Loucy (cell line): ENCODE results near the gene SGPP1.

ENCODE experiments used
- H2AFZ ChIP-seq: fragments of 200-600 bp; sonication (generic); 2 replicates; pipeline ENCODE4 v1.6.0; 2016; ENCODE audit warnings: antibody characterized with exemption, mild to moderate bottlenecking, low read length, moderate library complexity
- H3F3A ChIP-seq: fragments of 200-600 bp; 2 replicates; pipeline ENCODE4 v1.6.0; 2016; ENCODE audit warnings: antibody characterized with exemption, low read depth, mild to moderate bottlenecking
- H3K27me3 ChIP-seq: fragments of 200-600 bp; sonication (generic); 2 replicates; pipeline ENCODE4 v1.6.1; 2014; ENCODE audit warnings: low read length, mild to moderate bottlenecking; ENCODE audit not compliant: insufficient read depth, poor library complexity, severe bottlenecking
- H3K36me3 ChIP-seq: fragments of 200-600 bp; sonication (generic); 2 replicates; pipeline ENCODE4 v1.6.1; 2016; ENCODE audit warnings: low read length; ENCODE audit not compliant: insufficient read depth
- H3K4me1 ChIP-seq: fragments of 200-600 bp; sonication (generic); 2 replicates; pipeline ENCODE4 v1.5.1; 2014; ENCODE audit warnings: low read length, mild to moderate bottlenecking; ENCODE audit not compliant: insufficient read depth, poor library complexity, severe bottlenecking
- H3K4me2 ChIP-seq: fragments of 200-600 bp; sonication (generic); 2 replicates; pipeline ENCODE4 v1.6.0; 2014; ENCODE audit warnings: antibody characterized with exemption, low read length, low read depth, mild to moderate bottlenecking; ENCODE audit not compliant: poor library complexity, severe bottlenecking
- H3K4me3 ChIP-seq: fragments of 200-600 bp; sonication (generic); 2 replicates; pipeline ENCODE4 v1.5.1; 2014; ENCODE audit warnings: low read length, mild to moderate bottlenecking, mixed read lengths; ENCODE audit not compliant: poor library complexity, severe bottlenecking
- H3K79me2 ChIP-seq: fragments of 200-600 bp; sonication (generic); 2 replicates; pipeline ENCODE4 v1.6.1; 2014; ENCODE audit warnings: low read length; ENCODE audit not compliant: insufficient read depth
- H3K9ac ChIP-seq: fragments of 200-600 bp; sonication (generic); 2 replicates; pipeline ENCODE4 v1.6.0; 2014; ENCODE audit warnings: mild to moderate bottlenecking, low read depth, low read length, moderate library complexity; ENCODE audit not compliant: poor library complexity, severe bottlenecking
- H3K9me2 ChIP-seq: fragments of 200-600 bp; sonication (generic); replicated peaks from 2 replicates; pipeline ENCODE4 v1.6.1; 2016; ENCODE audit warnings: low read depth, low read length, mixed read lengths
- H3K9me3 ChIP-seq: fragments of 200-600 bp; sonication (generic); 2 replicates; pipeline ENCODE4 v1.6.1; 2014; ENCODE audit warnings: mild to moderate bottlenecking, antibody characterized with exemption, low read length, low read depth; ENCODE audit not compliant: insufficient read depth
- H4K20me1 ChIP-seq: fragments of 200-600 bp; sonication (generic); 2 replicates; pipeline ENCODE4 v1.6.0; 2014; ENCODE audit warnings: antibody characterized with exemption, low read length, mild to moderate bottlenecking; ENCODE audit not compliant: insufficient read depth, poor library complexity, severe bottlenecking
- EZH2phosphoT487 ChIP-seq: fragments of 200-600 bp; IDR thresholded peaks from 2 replicates; pipeline ENCODE4 v1.6.1; 2018; ENCODE audit warnings: antibody characterized with exemption, mild to moderate bottlenecking, moderate library complexity, borderline replicate concordance
- TF ChIP-seq, protein P1 (sequence below): fragments of 200-600 bp; sonication (generic); conservative IDR thresholded peaks from 2 replicates; pipeline ENCODE4 v1.5.1; 2014; ENCODE audit warnings: mild to moderate bottlenecking, antibody characterized with exemption, low read length

SGPP1 gene

DNA sequence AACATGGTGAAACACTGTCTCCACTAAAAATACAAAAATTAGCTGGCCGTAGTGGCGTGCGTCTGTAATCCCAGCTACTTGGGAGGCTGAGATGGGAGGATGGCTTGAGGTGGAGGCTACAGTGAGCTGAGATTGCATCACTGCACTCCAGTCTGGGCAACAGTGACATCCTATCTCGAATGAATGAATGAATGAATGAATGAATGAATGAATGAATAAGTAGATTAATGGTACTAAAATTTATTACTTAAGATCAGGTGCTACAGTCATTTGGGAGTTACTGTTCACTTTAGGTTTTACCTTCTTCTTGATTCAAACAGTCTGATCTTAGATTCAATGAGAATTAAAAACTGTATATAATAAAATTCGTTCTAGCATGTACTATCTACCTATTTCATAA is 54.6 kb downstream of the SGPP1 start:
- no peak for TF ChIP-seq EZH2phosphoT487
- TF ChIP-seq, protein P1, sequence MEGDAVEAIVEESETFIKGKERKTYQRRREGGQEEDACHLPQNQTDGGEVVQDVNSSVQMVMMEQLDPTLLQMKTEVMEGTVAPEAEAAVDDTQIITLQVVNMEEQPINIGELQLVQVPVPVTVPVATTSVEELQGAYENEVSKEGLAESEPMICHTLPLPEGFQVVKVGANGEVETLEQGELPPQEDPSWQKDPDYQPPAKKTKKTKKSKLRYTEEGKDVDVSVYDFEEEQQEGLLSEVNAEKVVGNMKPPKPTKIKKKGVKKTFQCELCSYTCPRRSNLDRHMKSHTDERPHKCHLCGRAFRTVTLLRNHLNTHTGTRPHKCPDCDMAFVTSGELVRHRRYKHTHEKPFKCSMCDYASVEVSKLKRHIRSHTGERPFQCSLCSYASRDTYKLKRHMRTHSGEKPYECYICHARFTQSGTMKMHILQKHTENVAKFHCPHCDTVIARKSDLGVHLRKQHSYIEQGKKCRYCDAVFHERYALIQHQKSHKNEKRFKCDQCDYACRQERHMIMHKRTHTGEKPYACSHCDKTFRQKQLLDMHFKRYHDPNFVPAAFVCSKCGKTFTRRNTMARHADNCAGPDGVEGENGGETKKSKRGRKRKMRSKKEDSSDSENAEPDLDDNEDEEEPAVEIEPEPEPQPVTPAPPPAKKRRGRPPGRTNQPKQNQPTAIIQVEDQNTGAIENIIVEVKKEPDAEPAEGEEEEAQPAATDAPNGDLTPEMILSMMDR, result no peak
- no peaks in the 10 kb centered on the region for H3K9me3 ChIP-seq
- no peaks in the 10 kb centered on the region for H4K20me1 ChIP-seq
- no peaks in the 10 kb centered on the region for H3K27me3 ChIP-seq
- no peaks in the 10 kb centered on the region for H3K36me3 ChIP-seq
- H2AFZ ChIP-seq, result no peak overlapping the region
- H3F3A ChIP-seq, result no peaks in the 10 kb centered on the region
- H3K4me3 ChIP-seq, result no peak overlapping the region
- no peaks in the 10 kb centered on the region for H3K9me2 ChIP-seq
- no peak overlapping the region for H3K9ac ChIP-seq
- H3K79me2 ChIP-seq, result no peaks in the 10 kb centered on the region
- H3K4me1 ChIP-seq, result peaks cover 17% of the 10 kb centered on the region
- no peak overlapping the region for H3K4me2 ChIP-seq

DNA sequence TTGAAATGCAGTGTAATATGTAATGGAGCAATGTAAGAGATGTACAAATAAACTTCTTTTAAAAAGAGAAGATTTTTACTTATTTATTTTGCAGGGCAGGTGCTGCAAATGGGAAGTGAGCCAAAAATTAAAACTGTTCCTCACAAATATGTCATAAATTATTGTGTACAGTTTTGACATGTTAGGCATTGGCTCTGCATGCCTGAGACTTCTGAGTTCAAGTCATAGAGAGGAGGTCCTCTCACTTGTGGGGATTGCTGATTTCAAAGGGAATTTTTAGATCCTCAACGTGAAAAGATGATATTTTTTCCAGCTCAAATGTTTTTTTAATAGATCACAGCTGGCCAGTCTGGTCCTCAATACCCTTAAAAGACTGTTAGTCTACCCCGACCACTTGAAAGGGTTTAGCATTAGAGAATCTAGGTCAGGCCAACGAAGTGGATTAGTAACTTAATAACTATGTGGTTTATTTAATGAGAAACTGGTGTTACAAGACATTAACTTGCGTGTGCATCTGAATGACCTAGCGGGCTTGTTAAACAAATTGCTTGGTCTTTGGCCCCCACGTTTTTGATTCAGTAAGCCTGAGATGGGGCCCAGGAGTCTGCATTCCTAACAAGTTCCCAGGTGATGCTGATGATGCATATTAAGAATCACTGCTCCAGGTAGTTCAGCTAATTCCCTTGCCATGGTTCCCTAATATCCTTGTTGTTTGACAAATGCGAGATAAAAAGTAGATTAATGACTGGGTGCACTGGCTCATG is 55.3 kb downstream of the SGPP1 start:
- no peak overlapping the region for H2AFZ ChIP-seq
- no peak overlapping the region for H3K4me3 ChIP-seq
- H3K4me1 ChIP-seq, result peaks cover 13% of the 10 kb centered on the region
- H3K9me2 ChIP-seq, result no peaks in the 10 kb centered on the region
- no peaks in the 10 kb centered on the region for H3K9me3 ChIP-seq
- TF ChIP-seq, protein P1, result no peak
- TF ChIP-seq EZH2phosphoT487, result no peak
- no peak overlapping the region for H3K4me2 ChIP-seq
- no peaks in the 10 kb centered on the region for H4K20me1 ChIP-seq
- no peak overlapping the region for H3K9ac ChIP-seq
- no peaks in the 10 kb centered on the region for H3K27me3 ChIP-seq
- no peaks in the 10 kb centered on the region for H3K36me3 ChIP-seq
- H3F3A ChIP-seq, result no peaks in the 10 kb centered on the region
- H3K79me2 ChIP-seq, result no peaks in the 10 kb centered on the region

DNA sequence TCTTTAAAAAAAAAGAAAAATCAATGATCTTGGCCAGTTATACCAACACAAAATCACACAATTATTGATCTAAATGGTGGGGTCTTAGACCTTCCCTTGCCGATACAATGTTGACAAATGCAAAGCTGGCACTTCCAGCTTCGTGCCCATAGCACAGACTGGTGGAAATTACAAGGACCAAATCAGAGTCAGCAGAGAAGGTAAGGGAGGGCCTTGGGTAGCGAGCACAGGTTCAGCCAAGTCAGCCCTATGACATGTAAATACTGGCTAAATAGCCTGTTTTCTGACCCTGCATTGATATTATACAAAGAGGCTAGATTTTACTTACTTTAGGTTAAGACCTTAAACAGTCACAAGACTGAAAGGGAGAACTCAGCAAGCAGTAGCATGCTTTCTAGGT is 55.9 kb downstream of the SGPP1 start:
- TF ChIP-seq, protein P1, result no peak
- TF ChIP-seq EZH2phosphoT487, result no peak
- no peaks in the 10 kb centered on the region for H3K36me3 ChIP-seq
- H3K4me1 ChIP-seq, result peaks cover 7% of the 10 kb centered on the region
- no peak overlapping the region for H2AFZ ChIP-seq
- H3K9me3 ChIP-seq, result no peaks in the 10 kb centered on the region
- no peaks in the 10 kb centered on the region for H3K9me2 ChIP-seq
- H3K27me3 ChIP-seq, result no peaks in the 10 kb centered on the region
- no peaks in the 10 kb centered on the region for H4K20me1 ChIP-seq
- no peak overlapping the region for H3K9ac ChIP-seq
- no peaks in the 10 kb centered on the region for H3K79me2 ChIP-seq
- no peak overlapping the region for H3K4me3 ChIP-seq
- H3K4me2 ChIP-seq, result no peak overlapping the region
- no peaks in the 10 kb centered on the region for H3F3A ChIP-seq
